Left renal cortex interstitium (tissue), 4 donors: ENCODE measurements around the gene TCERG1. TPM values are rescaled to one million over a fixed set of nuclear protein-coding genes. Genes with fewer than 3 reads are reported as not detected.

Experiments used
- DNase-seq, 4 donors: peaks; one replicate each; pipeline ENCODE4 v3.0.0-alpha.2; 2013; ENCODE audit warnings: low read depth in 4 of 4, low spot score in 2 of 4, missing footprints in 1 of 4
- polyA plus RNA-seq, 4 donors: library from polyadenylated mRNA; unstranded; fragments of 120-200 nt; gene quantifications; one replicate each; pipeline ENCODE4 v1.2.1, GENCODE V29; 2013; ENCODE audit not compliant: insufficient read length in 4 of 4

TCERG1 gene
- polyA plus RNA-seq, result 100 to 1,000 TPM in 3 of 4 donors, 10 to 100 TPM in 1; 82.6 to 176 (median 119) TPM

GRCh38 chr5:146446861-146447733 lies at the start of gene TCERG1:
TCERG1 (plus strand) TSS chr5:146447333; CDS start chr5:146447350, 17 bp downstream.
- peak; percentile 99 to 100 (median 100) for DNase-seq

GRCh38 chr5:146398826-146399225 lies 48.3 kb upstream of the TCERG1 start:
- DNase-seq, result no peak

GRCh38 chr5:146399481-146399880 lies 47.7 kb upstream of the TCERG1 start:
- DNase-seq, result no peak

- no peak for DNase-seq
These were observed 46.9 kb upstream of the TCERG1 start for GRCh38 chr5:146400201-146400600.

- no peak for DNase-seq
These were observed 46.1 kb upstream of the TCERG1 start for GRCh38 chr5:146401021-146401420.

- DNase-seq, result no peak
These were observed 44.2 kb upstream of the TCERG1 start for GRCh38 chr5:146402949-146403348.

- DNase-seq, result peak in 1 of 4 donors; percentile 19
These were observed 38.0 kb upstream of the TCERG1 start for GRCh38 chr5:146409054-146409671.

GRCh38 chr5:146410272-146410671 lies 36.9 kb upstream of the TCERG1 start:
- no peak for DNase-seq

GRCh38 chr5:146419696-146420095 lies 27.4 kb upstream of the TCERG1 start:
- DNase-seq, result no peak

- no peak for DNase-seq
These were observed 22.1 kb upstream of the TCERG1 start for GRCh38 chr5:146425023-146425422.

GRCh38 chr5:146426305-146426704 lies 20.8 kb upstream of the TCERG1 start:
- no peak for DNase-seq

- peak in 1 of 4 donors; percentile 24 for DNase-seq
These were observed 20.1 kb upstream of the TCERG1 start for GRCh38 chr5:146426853-146427618.

GRCh38 chr5:146427619-146427997 lies 19.5 kb upstream of the TCERG1 start:
- no peak for DNase-seq

GRCh38 chr5:146428658-146429057 lies 18.5 kb upstream of the TCERG1 start:
- DNase-seq, result no peak

- DNase-seq, result no peak
These were observed 6.8 kb upstream of the TCERG1 start for GRCh38 chr5:146440353-146440752.

GRCh38 chr5:146440870-146441495 lies 6.2 kb upstream of the TCERG1 start:
- DNase-seq, result no peak

- no peak for DNase-seq
These were observed 5.2 kb upstream of the TCERG1 start for GRCh38 chr5:146441896-146442295.

- peak in 1 of 4 donors; percentile 41 for DNase-seq
These were observed 724 bp downstream of the TCERG1 start for GRCh38 chr5:146447734-146448380.

- DNase-seq, result no peak
These were observed 1.8 kb downstream of the TCERG1 start for GRCh38 chr5:146448783-146449519.
